D721Med (cell line): ENCODE data around the gene PRR20G.
A peak's percentile ranks its signal among the peaks of the same experiment; 100 is the strongest.

Source experiments
- DNase-seq: peaks from one replicate; pipeline ENCODE4 v3.0.0; 2011; ENCODE audit warnings: low spot score; ENCODE audit not compliant: insufficient read length
- FAIRE-seq: peaks from 2 replicates; lab custom pipeline; 2011; peaks lifted over from hg19 to GRCh38; lab: Jason Lieb, UNC
- TF ChIP-seq, protein P1 (sequence below): IDR thresholded peaks from 2 replicates; pipeline ENCODE4 v1.5.1; 2012; ENCODE audit warnings: mild to moderate bottlenecking, control low read depth; ENCODE audit not compliant: insufficient read depth; ENCODE audit errors: missing control alignments

Gene PRR20G

DNA sequence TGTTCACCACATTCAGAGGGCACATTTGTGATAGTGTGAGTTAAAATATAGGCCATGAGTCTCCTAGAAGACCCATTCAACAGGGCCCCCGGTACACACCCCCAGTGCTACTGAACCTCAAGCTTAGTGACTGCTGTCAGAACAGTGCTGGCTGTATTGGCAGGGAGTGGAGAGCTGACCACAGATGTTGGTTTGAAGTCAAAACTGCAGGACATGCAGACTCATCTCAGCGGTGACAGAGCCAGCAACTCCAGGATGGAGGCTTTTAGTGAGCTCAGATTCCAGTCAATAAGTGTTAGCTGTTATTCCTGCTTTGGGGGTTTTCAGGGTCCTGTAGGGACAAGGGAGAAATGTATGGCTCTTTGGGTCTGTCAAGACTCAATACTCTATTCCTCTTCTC lies 29.1 kb downstream of the PRR20G start:
- FAIRE-seq (no peak), DNase-seq (no peak)
- TF ChIP-seq, protein P1, sequence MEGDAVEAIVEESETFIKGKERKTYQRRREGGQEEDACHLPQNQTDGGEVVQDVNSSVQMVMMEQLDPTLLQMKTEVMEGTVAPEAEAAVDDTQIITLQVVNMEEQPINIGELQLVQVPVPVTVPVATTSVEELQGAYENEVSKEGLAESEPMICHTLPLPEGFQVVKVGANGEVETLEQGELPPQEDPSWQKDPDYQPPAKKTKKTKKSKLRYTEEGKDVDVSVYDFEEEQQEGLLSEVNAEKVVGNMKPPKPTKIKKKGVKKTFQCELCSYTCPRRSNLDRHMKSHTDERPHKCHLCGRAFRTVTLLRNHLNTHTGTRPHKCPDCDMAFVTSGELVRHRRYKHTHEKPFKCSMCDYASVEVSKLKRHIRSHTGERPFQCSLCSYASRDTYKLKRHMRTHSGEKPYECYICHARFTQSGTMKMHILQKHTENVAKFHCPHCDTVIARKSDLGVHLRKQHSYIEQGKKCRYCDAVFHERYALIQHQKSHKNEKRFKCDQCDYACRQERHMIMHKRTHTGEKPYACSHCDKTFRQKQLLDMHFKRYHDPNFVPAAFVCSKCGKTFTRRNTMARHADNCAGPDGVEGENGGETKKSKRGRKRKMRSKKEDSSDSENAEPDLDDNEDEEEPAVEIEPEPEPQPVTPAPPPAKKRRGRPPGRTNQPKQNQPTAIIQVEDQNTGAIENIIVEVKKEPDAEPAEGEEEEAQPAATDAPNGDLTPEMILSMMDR, result no peak

DNA sequence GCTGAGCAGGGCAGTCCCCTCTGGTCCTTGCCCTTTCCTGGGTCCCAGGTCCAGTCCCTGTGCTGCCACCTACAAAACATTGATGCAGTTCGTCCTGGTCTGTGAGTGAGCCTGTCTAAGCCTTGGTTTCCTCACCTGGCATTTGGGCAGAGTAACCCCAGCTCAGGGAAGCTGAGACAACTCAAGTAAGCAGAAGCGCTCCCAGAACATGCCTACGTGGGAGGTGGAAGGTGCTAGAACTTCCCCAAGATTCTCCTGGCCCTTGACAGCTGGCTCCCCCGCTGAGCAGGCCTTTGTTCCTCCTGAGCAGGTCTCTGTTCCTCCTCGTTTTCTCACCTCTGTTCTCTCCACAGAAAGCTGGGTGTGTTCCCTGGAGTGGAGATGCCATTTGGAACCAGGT lies 30.5 kb downstream of the PRR20G start:
- DNase-seq (no peak), FAIRE-seq (no peak)
- TF ChIP-seq, protein P1, result no peak

DNA sequence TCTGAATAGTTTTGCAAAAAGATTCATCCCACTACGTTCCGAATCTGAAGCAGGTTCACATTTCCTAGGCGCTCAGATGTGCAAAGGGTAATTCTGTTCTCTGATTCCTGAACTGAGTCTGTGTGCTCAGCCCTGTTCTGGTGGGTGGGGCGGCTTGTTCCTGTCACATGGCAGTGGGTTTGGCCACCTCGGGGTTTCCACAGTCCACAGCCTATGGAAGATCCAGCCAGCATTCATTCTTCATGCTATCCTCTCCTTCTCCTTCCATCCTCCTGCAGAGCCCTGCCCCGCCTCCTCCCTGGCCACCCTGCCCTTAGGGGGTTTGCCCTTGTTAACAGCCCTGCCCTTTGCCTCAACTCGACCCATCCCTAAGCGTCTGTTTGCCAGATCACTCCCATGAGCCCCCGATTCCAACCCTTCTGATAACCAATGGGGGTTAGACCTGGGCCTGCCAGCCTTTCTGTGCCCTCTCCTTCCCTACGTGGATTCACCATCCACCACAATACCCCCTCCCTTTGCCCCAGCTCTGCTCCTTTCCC lies 31.0 kb downstream of the PRR20G start:
- FAIRE-seq (no peak), DNase-seq (no peak)
- TF ChIP-seq, protein P1, result no peak

DNA sequence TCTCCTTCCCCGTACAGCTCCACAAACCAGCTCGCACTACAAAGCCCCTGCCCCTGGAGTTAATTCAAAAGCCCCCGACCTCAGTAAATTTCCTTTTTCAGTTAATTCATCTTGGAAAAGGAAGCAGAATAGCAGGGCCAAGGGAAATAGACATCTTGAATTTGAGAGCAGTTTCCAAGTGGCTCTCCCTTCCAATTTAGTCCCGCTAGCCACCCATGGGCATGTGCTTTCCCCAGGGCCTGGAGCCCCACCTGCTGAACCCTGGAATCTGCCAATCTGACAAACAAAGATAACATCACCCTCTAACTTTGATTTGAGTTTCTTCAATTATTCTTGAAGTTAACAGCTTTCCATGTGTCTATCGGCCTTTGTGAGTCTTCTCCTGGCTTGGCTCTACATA lies 31.7 kb downstream of the PRR20G start:
- DNase-seq (no peak), FAIRE-seq (no peak)
- TF ChIP-seq, protein P1, result no peak

DNA sequence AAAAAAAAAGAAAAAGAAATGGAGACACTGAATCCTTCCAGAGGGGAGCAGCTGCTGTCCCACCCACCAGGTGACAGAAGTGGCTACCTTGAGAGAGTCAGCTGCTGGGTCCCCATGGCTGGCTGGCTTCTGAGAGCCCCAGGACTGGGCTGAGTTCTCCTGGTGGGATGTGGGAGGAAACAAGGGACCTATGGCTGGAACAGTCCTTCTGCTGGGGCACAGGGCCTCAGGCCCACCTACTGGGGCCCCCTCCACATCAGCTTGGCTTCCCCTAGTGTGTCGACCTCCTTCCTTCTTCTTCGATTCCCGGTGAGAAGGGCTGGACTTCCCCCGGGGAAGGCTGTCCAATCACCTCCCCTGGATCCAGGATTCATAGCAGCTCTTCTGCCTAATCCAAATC lies 32.3 kb downstream of the PRR20G start:
- TF ChIP-seq, protein P1, result no peak
- FAIRE-seq, result no peak

DNA sequence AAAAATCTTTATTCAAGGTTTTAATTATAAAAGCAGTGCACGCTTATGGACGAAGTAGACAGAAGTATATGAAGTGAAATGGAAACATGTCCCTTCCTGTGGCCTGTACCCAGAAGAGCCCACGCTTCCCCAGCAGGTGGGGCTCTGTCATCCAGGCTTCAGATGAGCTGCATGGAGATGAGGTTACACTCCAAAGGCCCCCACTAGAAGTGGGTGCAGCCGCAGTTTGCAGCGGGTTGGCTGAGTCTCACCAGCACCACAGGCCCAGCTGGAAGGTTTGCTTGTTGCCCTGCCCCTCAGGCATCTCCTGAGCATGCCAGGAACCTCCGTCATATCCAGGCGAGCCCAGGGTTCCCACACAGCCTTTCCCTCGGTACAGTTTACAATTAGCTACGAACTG lies 33.1 kb downstream of the PRR20G start:
- FAIRE-seq, result no peak
- TF ChIP-seq, protein P1, result peak; percentile 45
- no peak for DNase-seq

More for the DNA sequence above, 32.3 kb downstream of the PRR20G start:
- DNase-seq, result no peak

DNA sequence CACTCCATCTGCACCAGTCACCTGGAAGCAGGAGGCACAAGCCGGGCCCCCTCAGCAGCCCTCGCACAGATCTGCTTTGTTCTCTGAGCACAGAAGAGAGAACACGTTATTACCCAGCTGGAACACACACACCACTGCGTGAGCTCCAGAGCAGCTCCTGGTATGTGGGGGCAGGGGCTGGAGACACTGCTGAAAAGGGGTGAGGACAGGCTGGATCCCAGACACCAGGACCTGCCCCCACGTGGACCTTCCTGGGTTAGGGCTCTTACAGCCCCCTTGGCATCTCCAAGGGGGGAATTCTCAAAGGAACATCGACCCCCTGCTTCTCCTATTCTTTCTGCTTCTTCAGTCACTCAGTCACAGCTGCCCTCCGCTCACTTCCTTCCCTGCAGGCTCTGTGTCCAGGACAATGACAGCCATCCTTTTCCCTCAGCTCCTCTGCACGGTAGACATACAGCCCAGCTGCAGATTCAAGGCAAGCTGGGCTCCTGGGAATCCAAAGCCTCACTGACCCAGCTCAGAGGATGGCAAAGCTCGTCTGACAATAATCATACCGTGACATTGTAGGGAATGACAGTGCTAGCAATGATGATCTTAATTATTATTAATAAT lies 33.7 kb downstream of the PRR20G start:
- no peak for DNase-seq
- FAIRE-seq, result no peak
- TF ChIP-seq, protein P1, result no peak
